Measurements from ENCODE around the gene NRF1.
A peak's percentile ranks its signal among the peaks of the same experiment; 100 is the strongest.
"Not testable (repeated sequence)": the region's sequence is repeated elsewhere in the genome, so short reads cannot be mapped to it uniquely, and the experiment has no call there.

The NRF1 gene

GRCh38 chr7:129611246-129612111, at the start of gene NRF1:
Gene NRF1, plus strand, starts transcription at chr7:129611720. Its CDS starts 45,632 bp downstream, at chr7:129657352.
- no peaks in the 10 kb centered on the region for H3K9me3 ChIP-seq (ENCODE audit: low read length)
- peak within 1 kb of the TSS; percentile 82 to 86 for H3K4me3 ChIP-seq (ENCODE audit: low read depth in 1 of 2, low read length in 2 of 2)
- peaks cover 9% of the 10 kb centered on the region for H3K4me1 ChIP-seq (ENCODE audit: insufficient read depth, low read length)
- peak within 1 kb of the TSS; percentile 90 for H3K27ac ChIP-seq (ENCODE audit: low read depth, low read length)
- no peaks in the 10 kb centered on the region for H3K27me3 ChIP-seq (ENCODE audit: control insufficient read depth in 1 of 2, insufficient read depth in 2 of 2, low read length in 2 of 2)
- H3K36me3 ChIP-seq (ENCODE audit: insufficient read depth, low read length): peaks cover 3% of the 10 kb centered on the region
- peak within 1 kb of the TSS; percentile 74 for H3K9ac ChIP-seq (ENCODE audit: low read length)

- not testable (repeated sequence) for H3K27ac ChIP-seq (ENCODE audit: low read depth, low read length); H3K9me3 ChIP-seq (ENCODE audit: low read length); H3K36me3 ChIP-seq (ENCODE audit: insufficient read depth, low read length); H3K9ac ChIP-seq (ENCODE audit: low read length); H3K27me3 ChIP-seq (ENCODE audit: control insufficient read depth in 1 of 2, insufficient read depth in 2 of 2, low read length in 2 of 2); H3K4me1 ChIP-seq (ENCODE audit: insufficient read depth, low read length); H3K4me3 ChIP-seq (ENCODE audit: low read depth in 1 of 2, low read length in 2 of 2)
Measured at GRCh38 chr7:129566323-129566722, 45.2 kb upstream of the NRF1 start.

GRCh38 chr7:129567377-129567776, 44.1 kb upstream of the NRF1 start:
- Histone ChIP-seq H3K9ac (ENCODE audit: low read length) (no peak overlapping the region), H3K4me3 (ENCODE audit: low read depth in 1 of 2, low read length in 2 of 2) (no peak overlapping the region), H3K27ac (ENCODE audit: low read depth, low read length) (no peak overlapping the region), H3K4me1 (ENCODE audit: insufficient read depth, low read length) (no peaks in the 10 kb centered on the region), H3K36me3 (ENCODE audit: insufficient read depth, low read length) (no peaks in the 10 kb centered on the region), H3K9me3 (ENCODE audit: low read length) (no peaks in the 10 kb centered on the region), H3K27me3 (ENCODE audit: control insufficient read depth in 1 of 2, insufficient read depth in 2 of 2, low read length in 2 of 2) (no peaks in the 10 kb centered on the region)

- H3K36me3 ChIP-seq (ENCODE audit: insufficient read depth, low read length): no peaks in the 10 kb centered on the region
- H3K9ac ChIP-seq (ENCODE audit: low read length): no peak overlapping the region
- H3K4me3 ChIP-seq (ENCODE audit: low read depth in 1 of 2, low read length in 2 of 2): no peak overlapping the region
- H3K4me1 ChIP-seq (ENCODE audit: insufficient read depth, low read length): no peaks in the 10 kb centered on the region
- H3K27me3 ChIP-seq (ENCODE audit: control insufficient read depth in 1 of 2, insufficient read depth in 2 of 2, low read length in 2 of 2): no peaks in the 10 kb centered on the region
- no peaks in the 10 kb centered on the region for H3K9me3 ChIP-seq (ENCODE audit: low read length)
- no peak overlapping the region for H3K27ac ChIP-seq (ENCODE audit: low read depth, low read length)
Measured at GRCh38 chr7:129568240-129568639, 43.3 kb upstream of the NRF1 start.

GRCh38 chr7:129569326-129569725, 42.2 kb upstream of the NRF1 start:
- no peaks in the 10 kb centered on the region for H3K36me3 ChIP-seq (ENCODE audit: insufficient read depth, low read length)
- no peaks in the 10 kb centered on the region for H3K4me1 ChIP-seq (ENCODE audit: insufficient read depth, low read length)
- no peaks in the 10 kb centered on the region for H3K9me3 ChIP-seq (ENCODE audit: low read length)
- no peak overlapping the region for H3K4me3 ChIP-seq (ENCODE audit: low read depth in 1 of 2, low read length in 2 of 2)
- H3K27me3 ChIP-seq (ENCODE audit: control insufficient read depth in 1 of 2, insufficient read depth in 2 of 2, low read length in 2 of 2): no peaks in the 10 kb centered on the region
- no peak overlapping the region for H3K9ac ChIP-seq (ENCODE audit: low read length)
- no peak overlapping the region for H3K27ac ChIP-seq (ENCODE audit: low read depth, low read length)

- no peaks in the 10 kb centered on the region for H3K36me3 ChIP-seq (ENCODE audit: insufficient read depth, low read length)
- H3K9ac ChIP-seq (ENCODE audit: low read length): no peak overlapping the region
- H3K27me3 ChIP-seq (ENCODE audit: control insufficient read depth in 1 of 2, insufficient read depth in 2 of 2, low read length in 2 of 2): no peaks in the 10 kb centered on the region
- H3K4me1 ChIP-seq (ENCODE audit: insufficient read depth, low read length): no peaks in the 10 kb centered on the region
- no peaks in the 10 kb centered on the region for H3K9me3 ChIP-seq (ENCODE audit: low read length)
- H3K4me3 ChIP-seq (ENCODE audit: low read depth in 1 of 2, low read length in 2 of 2): no peak overlapping the region
- no peak overlapping the region for H3K27ac ChIP-seq (ENCODE audit: low read depth, low read length)
Measured at GRCh38 chr7:129569811-129570215, 41.7 kb upstream of the NRF1 start.

GRCh38 chr7:129571201-129571600, 40.3 kb upstream of the NRF1 start:
- no peaks in the 10 kb centered on the region for H3K36me3 ChIP-seq (ENCODE audit: insufficient read depth, low read length)
- H3K4me3 ChIP-seq (ENCODE audit: low read depth in 1 of 2, low read length in 2 of 2): no peak overlapping the region
- no peaks in the 10 kb centered on the region for H3K4me1 ChIP-seq (ENCODE audit: insufficient read depth, low read length)
- H3K9me3 ChIP-seq (ENCODE audit: low read length): no peaks in the 10 kb centered on the region
- no peak overlapping the region for H3K27ac ChIP-seq (ENCODE audit: low read depth, low read length)
- no peak overlapping the region for H3K9ac ChIP-seq (ENCODE audit: low read length)
- no peaks in the 10 kb centered on the region for H3K27me3 ChIP-seq (ENCODE audit: control insufficient read depth in 1 of 2, insufficient read depth in 2 of 2, low read length in 2 of 2)

- Histone ChIP-seq H3K36me3 (ENCODE audit: insufficient read depth, low read length) (no peaks in the 10 kb centered on the region), H3K27me3 (ENCODE audit: control insufficient read depth in 1 of 2, insufficient read depth in 2 of 2, low read length in 2 of 2) (no peaks in the 10 kb centered on the region), H3K9ac (ENCODE audit: low read length) (no peak overlapping the region), H3K27ac (ENCODE audit: low read depth, low read length) (no peak overlapping the region), H3K4me3 (ENCODE audit: low read depth in 1 of 2, low read length in 2 of 2) (no peak overlapping the region), H3K4me1 (ENCODE audit: insufficient read depth, low read length) (no peaks in the 10 kb centered on the region), H3K9me3 (ENCODE audit: low read length) (no peaks in the 10 kb centered on the region)
Measured at GRCh38 chr7:129572205-129572604, 39.3 kb upstream of the NRF1 start.

- H3K9me3 ChIP-seq (ENCODE audit: low read length): no peaks in the 10 kb centered on the region
- no peaks in the 10 kb centered on the region for H3K4me1 ChIP-seq (ENCODE audit: insufficient read depth, low read length)
- H3K36me3 ChIP-seq (ENCODE audit: insufficient read depth, low read length): no peaks in the 10 kb centered on the region
- H3K27ac ChIP-seq (ENCODE audit: low read depth, low read length): no peak overlapping the region
- H3K9ac ChIP-seq (ENCODE audit: low read length): no peak overlapping the region
- no peak overlapping the region for H3K4me3 ChIP-seq (ENCODE audit: low read depth in 1 of 2, low read length in 2 of 2)
- no peaks in the 10 kb centered on the region for H3K27me3 ChIP-seq (ENCODE audit: control insufficient read depth in 1 of 2, insufficient read depth in 2 of 2, low read length in 2 of 2)
Measured at GRCh38 chr7:129574487-129574886, 37.0 kb upstream of the NRF1 start.

- no peak overlapping the region for H3K9ac ChIP-seq (ENCODE audit: low read length)
- no peaks in the 10 kb centered on the region for H3K27me3 ChIP-seq (ENCODE audit: control insufficient read depth in 1 of 2, insufficient read depth in 2 of 2, low read length in 2 of 2)
- H3K27ac ChIP-seq (ENCODE audit: low read depth, low read length): no peak overlapping the region
- no peaks in the 10 kb centered on the region for H3K9me3 ChIP-seq (ENCODE audit: low read length)
- H3K4me1 ChIP-seq (ENCODE audit: insufficient read depth, low read length): no peaks in the 10 kb centered on the region
- H3K4me3 ChIP-seq (ENCODE audit: low read depth in 1 of 2, low read length in 2 of 2): no peak overlapping the region
- no peaks in the 10 kb centered on the region for H3K36me3 ChIP-seq (ENCODE audit: insufficient read depth, low read length)
Measured at GRCh38 chr7:129575699-129576098, 35.8 kb upstream of the NRF1 start.

GRCh38 chr7:129576138-129576537, 35.4 kb upstream of the NRF1 start:
- no peaks in the 10 kb centered on the region for H3K36me3 ChIP-seq (ENCODE audit: insufficient read depth, low read length)
- H3K4me1 ChIP-seq (ENCODE audit: insufficient read depth, low read length): no peaks in the 10 kb centered on the region
- H3K4me3 ChIP-seq (ENCODE audit: low read depth in 1 of 2, low read length in 2 of 2): no peak overlapping the region
- no peaks in the 10 kb centered on the region for H3K9me3 ChIP-seq (ENCODE audit: low read length)
- no peak overlapping the region for H3K9ac ChIP-seq (ENCODE audit: low read length)
- H3K27me3 ChIP-seq (ENCODE audit: control insufficient read depth in 1 of 2, insufficient read depth in 2 of 2, low read length in 2 of 2): no peaks in the 10 kb centered on the region
- H3K27ac ChIP-seq (ENCODE audit: low read depth, low read length): no peak overlapping the region

- Histone ChIP-seq H3K27me3 (ENCODE audit: control insufficient read depth in 1 of 2, insufficient read depth in 2 of 2, low read length in 2 of 2) (no peaks in the 10 kb centered on the region), H3K36me3 (ENCODE audit: insufficient read depth, low read length) (no peaks in the 10 kb centered on the region), H3K27ac (ENCODE audit: low read depth, low read length) (no peak overlapping the region), H3K4me3 (ENCODE audit: low read depth in 1 of 2, low read length in 2 of 2) (no peak overlapping the region), H3K9me3 (ENCODE audit: low read length) (no peaks in the 10 kb centered on the region), H3K4me1 (ENCODE audit: insufficient read depth, low read length) (no peaks in the 10 kb centered on the region), H3K9ac (ENCODE audit: low read length) (no peak overlapping the region)
Measured at GRCh38 chr7:129578829-129579228, 32.7 kb upstream of the NRF1 start.

Data from muscle layer of colon (tissue), 2 donors.